ENCODE measurements around the gene EOGT.

The EOGT gene

DNA sequence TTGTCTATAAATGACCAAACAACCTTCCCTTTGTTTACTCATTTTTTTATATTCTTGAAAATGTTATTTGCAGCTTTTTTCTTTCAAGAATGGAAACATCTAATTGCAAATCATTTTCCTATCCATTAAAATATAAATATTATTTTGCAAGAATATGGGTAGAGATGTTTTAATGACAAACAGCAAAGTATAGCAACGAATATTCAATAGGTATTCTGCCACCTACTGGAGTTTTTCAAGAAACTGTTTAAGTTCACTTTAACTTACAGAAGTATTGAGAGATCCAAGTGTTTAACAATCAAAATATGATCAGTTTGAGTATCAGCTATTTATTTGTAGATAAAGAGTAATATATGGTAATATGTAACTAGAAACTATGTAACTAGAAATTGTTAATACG, 6.9 kb upstream of the EOGT start:
- in situ Hi-C loops (cut with MboI; ENCODE audit: low pct_unique_long_range_greater_than_20kb, low sequenced_read_pairs, unreplicated experiment), result no loop called here
- DNase-seq (ENCODE audit: low spot score), result no peak
- peak; percentile 23 for TF ChIP-seq CTCF (IDR thresholded peaks at IDR 0.05; ENCODE audit: extremely low read depth, insufficient read depth, missing control alignments)

- in situ Hi-C loops (cut with MboI; ENCODE audit: low pct_unique_long_range_greater_than_20kb, low sequenced_read_pairs, unreplicated experiment), result no loop called here
- DNase-seq (ENCODE audit: low spot score), result no peak
- TF ChIP-seq CTCF (IDR thresholded peaks at IDR 0.05; ENCODE audit: extremely low read depth, insufficient read depth, missing control alignments), result no peak
These were observed 3.4 kb upstream of the EOGT start for GRCh38 chr3:69016901-69017300.

- no peak for DNase-seq (ENCODE audit: low spot score)
- in situ Hi-C loops (cut with MboI; ENCODE audit: low pct_unique_long_range_greater_than_20kb, low sequenced_read_pairs, unreplicated experiment), result no loop called here
- no peak for TF ChIP-seq CTCF (IDR thresholded peaks at IDR 0.05; ENCODE audit: extremely low read depth, insufficient read depth, missing control alignments)
These were observed 2.6 kb upstream of the EOGT start for GRCh38 chr3:69016102-69016501.

GRCh38 chr3:69014022-69014580, 617 bp upstream of the EOGT start:
- DNase-seq (ENCODE audit: low spot score), result no peak
- in situ Hi-C loops (cut with MboI; ENCODE audit: low pct_unique_long_range_greater_than_20kb, low sequenced_read_pairs, unreplicated experiment), result no loop called here
- TF ChIP-seq CTCF (IDR thresholded peaks at IDR 0.05; ENCODE audit: extremely low read depth, insufficient read depth, missing control alignments), result no peak

- no peak for TF ChIP-seq CTCF (IDR thresholded peaks at IDR 0.05; ENCODE audit: extremely low read depth, insufficient read depth, missing control alignments)
- peak; percentile 75 for DNase-seq (ENCODE audit: low spot score)
- in situ Hi-C loops (cut with MboI; ENCODE audit: low pct_unique_long_range_greater_than_20kb, low sequenced_read_pairs, unreplicated experiment), result no loop called here
These were observed 658 bp downstream of the EOGT start for GRCh38 chr3:69012800-69013252.

- in situ Hi-C loops (cut with MboI; ENCODE audit: low pct_unique_long_range_greater_than_20kb, low sequenced_read_pairs, unreplicated experiment), result no loop called here
- DNase-seq (ENCODE audit: low spot score), result no peak
- no peak for TF ChIP-seq CTCF (IDR thresholded peaks at IDR 0.05; ENCODE audit: extremely low read depth, insufficient read depth, missing control alignments)
These were observed 1.2 kb downstream of the EOGT start for GRCh38 chr3:69012100-69012799.

Measured in GM13977 (cell line).